Articular chondrocyte of knee joint (primary cell): ENCODE results near the gene GPX5. TPM values are rescaled to one million over a fixed set of nuclear protein-coding genes. Genes with fewer than 3 reads are reported as not detected.

Source experiments
- total RNA-seq: library from RNA; depleted of rRNA; stranded (reverse); fragments of >200 nt; gene quantifications from 2 replicates; pipeline ENCODE4 v1.2.3, GENCODE V29; 2012

The GPX5 gene, protein sequence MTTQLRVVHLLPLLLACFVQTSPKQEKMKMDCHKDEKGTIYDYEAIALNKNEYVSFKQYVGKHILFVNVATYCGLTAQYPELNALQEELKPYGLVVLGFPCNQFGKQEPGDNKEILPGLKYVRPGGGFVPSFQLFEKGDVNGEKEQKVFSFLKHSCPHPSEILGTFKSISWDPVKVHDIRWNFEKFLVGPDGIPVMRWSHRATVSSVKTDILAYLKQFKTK
- total RNA-seq, result not detected in 2 replicates

DNA sequence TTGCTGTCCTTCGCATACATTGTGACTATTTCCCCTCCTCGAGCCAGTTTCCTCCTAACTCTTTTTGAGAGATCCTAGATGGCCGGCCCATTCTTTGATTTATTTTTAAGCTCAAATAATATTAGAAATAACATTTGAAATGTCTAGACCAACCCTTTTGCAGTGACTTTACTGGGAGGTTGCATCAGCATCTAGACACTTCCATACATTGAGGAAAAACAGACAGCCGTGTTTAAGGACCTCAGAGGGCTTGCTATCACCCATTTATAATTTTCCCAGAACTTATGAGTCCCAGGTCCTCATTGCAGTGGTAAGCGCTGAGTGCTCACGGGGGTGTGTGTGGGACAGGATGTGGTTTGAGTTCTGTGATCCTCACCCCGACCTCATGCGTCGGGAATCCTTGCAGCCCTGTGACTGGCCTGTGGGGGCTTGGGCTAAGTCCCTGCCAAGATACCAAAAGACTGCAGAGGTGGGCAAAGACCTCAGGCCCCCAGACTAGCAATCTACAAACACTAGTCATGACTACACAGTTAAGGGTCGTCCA, at the start of gene GPX5:
Gene GPX5, plus strand, starts transcription at position 386 of the 544 bp plus-strand sequence. Its CDS starts 133 bp downstream, at position 519.

DNA sequence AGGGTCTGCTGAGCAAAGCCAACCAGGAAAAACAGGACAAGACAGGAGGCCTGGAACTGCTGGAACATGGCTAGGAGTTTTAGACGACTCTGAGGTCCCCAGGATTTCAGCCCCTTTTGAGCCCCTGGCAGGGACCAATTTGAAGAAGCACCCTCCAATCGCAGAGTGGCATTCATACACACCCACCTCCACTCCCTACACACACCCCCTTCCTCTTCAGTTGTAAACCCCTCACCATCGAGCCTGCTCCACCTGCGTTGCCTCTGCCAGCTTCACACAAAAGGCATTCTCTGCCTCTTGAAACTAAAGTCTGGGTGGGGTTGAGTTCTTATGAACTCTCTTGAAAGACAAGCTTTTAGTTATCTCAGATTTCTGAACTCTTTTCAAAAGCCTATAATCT, 10.0 kb upstream of the GPX5 start, which contains the start of gene GPX6:
Gene GPX6, minus strand, starts transcription at position 118 of the 400 bp plus-strand sequence. Its CDS starts 50 bp downstream, at position 68.

Other genes starting within 250 kb of the GPX5 start
- gene PGBD1, start 244.3 kb upstream of the GPX5 start, total RNA-seq, result 4.6 and 6.4 TPM in 2 replicates
- 1.6 and 1.7 TPM in 2 replicates for gene ZSCAN31, start 189.7 kb upstream of the GPX5 start, total RNA-seq
- 4.6 and 5.7 TPM in 2 replicates for gene ZKSCAN3, start 175.9 kb upstream of the GPX5 start, total RNA-seq
- gene ZSCAN12, start 126.1 kb upstream of the GPX5 start, total RNA-seq, result 8.2 and 8.5 TPM in 2 replicates
- gene ZSCAN23, start 82.4 kb upstream of the GPX5 start, total RNA-seq, result 2.5 and 5.9 TPM in 2 replicates
- not detected in 2 replicates for gene GPX6, start 10.1 kb upstream of the GPX5 start, total RNA-seq